OCI-LY3 (cell line): ENCODE results near the gene NELL1.

Experiments used
- EZH2phosphoT487 ChIP-seq: fragments of 200-600 bp; shearing (Covaris generic); IDR thresholded peaks from 2 replicates; pipeline ENCODE4 v1.6.1; 2018; ENCODE audit warnings: antibody characterized with exemption, mixed run types, low read depth
- TF ChIP-seq, protein P1 (sequence below): fragments of 200-600, 300-600 bp; sonication (generic); IDR thresholded peaks from 2 replicates; pipeline ENCODE4 v1.5.1; 2014; ENCODE audit warnings: antibody characterized with exemption, low read length, low read depth

DNA sequence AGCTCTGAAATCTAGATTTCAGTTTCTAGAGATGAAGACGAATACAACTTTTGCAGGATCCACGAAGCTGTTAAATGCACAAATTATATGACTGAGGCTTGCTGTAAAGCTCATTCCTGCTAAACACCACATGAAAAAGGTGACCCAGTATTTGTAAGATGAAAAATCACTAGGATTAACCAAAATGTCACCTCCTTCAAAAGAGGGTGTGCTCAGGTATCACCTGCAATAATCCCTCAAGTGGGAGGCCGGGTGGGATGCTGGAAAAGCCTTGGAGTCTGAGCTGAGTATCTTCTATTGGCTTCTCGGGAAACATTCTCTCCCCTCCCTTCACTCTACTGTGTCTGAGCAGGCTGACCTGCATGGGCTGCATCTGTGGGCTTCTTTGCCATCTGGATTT is 195.8 kb downstream of the NELL1 start:
- TF ChIP-seq, protein P1, sequence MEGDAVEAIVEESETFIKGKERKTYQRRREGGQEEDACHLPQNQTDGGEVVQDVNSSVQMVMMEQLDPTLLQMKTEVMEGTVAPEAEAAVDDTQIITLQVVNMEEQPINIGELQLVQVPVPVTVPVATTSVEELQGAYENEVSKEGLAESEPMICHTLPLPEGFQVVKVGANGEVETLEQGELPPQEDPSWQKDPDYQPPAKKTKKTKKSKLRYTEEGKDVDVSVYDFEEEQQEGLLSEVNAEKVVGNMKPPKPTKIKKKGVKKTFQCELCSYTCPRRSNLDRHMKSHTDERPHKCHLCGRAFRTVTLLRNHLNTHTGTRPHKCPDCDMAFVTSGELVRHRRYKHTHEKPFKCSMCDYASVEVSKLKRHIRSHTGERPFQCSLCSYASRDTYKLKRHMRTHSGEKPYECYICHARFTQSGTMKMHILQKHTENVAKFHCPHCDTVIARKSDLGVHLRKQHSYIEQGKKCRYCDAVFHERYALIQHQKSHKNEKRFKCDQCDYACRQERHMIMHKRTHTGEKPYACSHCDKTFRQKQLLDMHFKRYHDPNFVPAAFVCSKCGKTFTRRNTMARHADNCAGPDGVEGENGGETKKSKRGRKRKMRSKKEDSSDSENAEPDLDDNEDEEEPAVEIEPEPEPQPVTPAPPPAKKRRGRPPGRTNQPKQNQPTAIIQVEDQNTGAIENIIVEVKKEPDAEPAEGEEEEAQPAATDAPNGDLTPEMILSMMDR = no peak
- TF ChIP-seq EZH2phosphoT487 = no peak
